Subcutaneous adipose tissue (tissue), 4 donors: ENCODE measurements around the gene JAG2. TPM values are rescaled to one million over a fixed set of nuclear protein-coding genes. Genes with fewer than 3 reads are reported as not detected.

ENCODE experiments used
- CTCF ChIP-seq: fragments of 450-650 bp; IDR thresholded peaks from one replicate; pipeline ENCODE4 v1.5.1; 2016; ENCODE audit warnings: low read depth, mild to moderate bottlenecking, control low read depth, antibody characterized with exemption, moderate library complexity
- total RNA-seq, 4 donors: library from RNA; depleted of rRNA; stranded (reverse); fragments of >200 nt; gene quantifications; one replicate each; pipeline ENCODE4 v1.1.0, GENCODE V29; 2016

The JAG2 gene
- total RNA-seq, 4 donors from 2014 or later, result 2.5 to 16.2 (median 4.9) TPM

- TF ChIP-seq CTCF, result no peak
These were observed 61.2 kb downstream of the JAG2 start for GRCh38 chr14:105107351-105107750.

GRCh38 chr14:105105158-105105557, 63.4 kb downstream of the JAG2 start:
- TF ChIP-seq CTCF, result no peak

- no peak for TF ChIP-seq CTCF
These were observed 65.7 kb downstream of the JAG2 start for GRCh38 chr14:105102893-105103292.

GRCh38 chr14:105102361-105102870, 66.2 kb downstream of the JAG2 start:
- TF ChIP-seq CTCF, result no peak

- TF ChIP-seq CTCF, result no peak
These were observed 67.7 kb downstream of the JAG2 start for GRCh38 chr14:105100910-105101309.

- TF ChIP-seq CTCF, result no peak
These were observed 68.8 kb downstream of the JAG2 start for GRCh38 chr14:105099778-105100177.

- no peak for TF ChIP-seq CTCF
These were observed 70.3 kb downstream of the JAG2 start for GRCh38 chr14:105098316-105098715.
